Ovary (tissue), 9 donors: ENCODE data around the gene UNC13B. TPM values are rescaled to one million over a fixed set of nuclear protein-coding genes. Genes with fewer than 3 reads are reported as not detected.

ENCODE experiments used
- DNase-seq, 5 donors: peaks; one replicate each; pipeline ENCODE4 v3.0.0-alpha.2; 2019 to 2020
- H3K27ac ChIP-seq, 2 donors: fragments of 200-600 bp; one replicate each; pipeline versions ENCODE4 v1.5.1 to v1.8.0; 2019 to 2022
- H3K27me3 ChIP-seq: fragments of 200-600 bp; one replicate; pipeline ENCODE4 v1.8.0; 2022
- H3K36me3 ChIP-seq: fragments of 200-600 bp; sonication (generic); one replicate; pipeline ENCODE4 v1.5.1; 2019
- H3K4me1 ChIP-seq: one replicate; pipeline ENCODE4 v1.8.1; 2013; ENCODE audit warnings: mild to moderate bottlenecking, moderate library complexity; ENCODE audit not compliant: insufficient read depth
- H3K4me3 ChIP-seq: fragments of 200-600 bp; sonication (generic); one replicate; pipeline ENCODE4 v1.5.1; 2017
- H3K9me3 ChIP-seq, 2 donors: fragments of 200-600 bp in 1 of 2; sonication (generic) in 1 of 2; one replicate each; pipeline versions ENCODE4 v1.5.1 to v1.8.1; 2013 to 2019; ENCODE audit warnings: mild to moderate bottlenecking in 1 of 2, moderate library complexity in 1 of 2
- EP300 ChIP-seq: sonication (generic); formaldehyde crosslinking; IDR thresholded peaks from one replicate; pipeline ENCODE4 v1.6.1; 2017; ENCODE audit warnings: antibody characterized with exemption
- POLR2A ChIP-seq: fragments of 450-650 bp; IDR thresholded peaks from one replicate; pipeline ENCODE4 v1.6.1; 2017; ENCODE audit warnings: antibody characterized with exemption, mild to moderate bottlenecking, moderate library complexity
- WGBS, 3 donors: extraction: QIAGEN DNeasy Blood & Tissue Kit in 1 of 3; methylation state at CpG; one replicate each; pipeline versions ENCODE4 v1.1.5 to v1.1.7; 2013 to 2017; 5-methylcytosine and 5-hydroxymethylcytosine counted together
- intact Hi-C, 4 donors: fragments of 100-400 bp; cut with DNase I; formaldehyde crosslinking; loops; one replicate each; pipeline versions ENCODE4 v1.11.0 to v1.15.1; 2022 to 2023
- polyA plus RNA-seq, 2 donors: library from polyadenylated mRNA; stranded (reverse); fragments of 200-250 nt in 1 of 2; fragments of 350-450 nt in 1 of 2; fragmentation: Illumina TruSeq in 1 of 2; extraction: RNeasy Lipid Tissue Mini Kit (QIAGEN cat#74804) in 1 of 2; gene quantifications; one replicate each; pipeline ENCODE4 v1.2.3, GENCODE V29; 2013 to 2014
- total RNA-seq, 7 donors: library from RNA; depleted of rRNA in 2 of 7; stranded (reverse); fragments of >200 nt in 2 of 7; fragmentation: NEBNext Ultra II Directional in 3 of 7; extraction: Animal tissue kit (Norgen Biotek cat#: 25700) in 3 of 7; gene quantifications; one replicate each; pipeline versions ENCODE4 v1.1.0 to v1.2.4, GENCODE V29; 2016 to 2023
- TF ChIP-seq, protein P1 (sequence below), 3 donors: fragments of 450-650 bp in 2 of 3; fragments of 200-600 bp in 1 of 3; IDR thresholded peaks; one replicate each; pipeline versions ENCODE4 v1.5.1 to v1.8.0; 2016 to 2022; ENCODE audit warnings: antibody characterized with exemption in 3 of 3, mild to moderate bottlenecking in 1 of 3
- donor health status: DM: no; HTN: no; CAD: no; lungs with moderate emphysema.
- donor health status: DM: no; HTN: no; CAD: no.
- donor health status: Bipolar disorder and iron deficiency.
- donor health status: DM: yes; HTN: yes; CAD: no.
- donor health status: DM: no; HTN: no; CAD: no.
- donor health status: DM: yes; HTN: yes; CAD: no.

Gene UNC13B
- total and polyA plus RNA-seq, 9 donors, result 5.7 to 30.2 (median 16.6) TPM

DNA sequence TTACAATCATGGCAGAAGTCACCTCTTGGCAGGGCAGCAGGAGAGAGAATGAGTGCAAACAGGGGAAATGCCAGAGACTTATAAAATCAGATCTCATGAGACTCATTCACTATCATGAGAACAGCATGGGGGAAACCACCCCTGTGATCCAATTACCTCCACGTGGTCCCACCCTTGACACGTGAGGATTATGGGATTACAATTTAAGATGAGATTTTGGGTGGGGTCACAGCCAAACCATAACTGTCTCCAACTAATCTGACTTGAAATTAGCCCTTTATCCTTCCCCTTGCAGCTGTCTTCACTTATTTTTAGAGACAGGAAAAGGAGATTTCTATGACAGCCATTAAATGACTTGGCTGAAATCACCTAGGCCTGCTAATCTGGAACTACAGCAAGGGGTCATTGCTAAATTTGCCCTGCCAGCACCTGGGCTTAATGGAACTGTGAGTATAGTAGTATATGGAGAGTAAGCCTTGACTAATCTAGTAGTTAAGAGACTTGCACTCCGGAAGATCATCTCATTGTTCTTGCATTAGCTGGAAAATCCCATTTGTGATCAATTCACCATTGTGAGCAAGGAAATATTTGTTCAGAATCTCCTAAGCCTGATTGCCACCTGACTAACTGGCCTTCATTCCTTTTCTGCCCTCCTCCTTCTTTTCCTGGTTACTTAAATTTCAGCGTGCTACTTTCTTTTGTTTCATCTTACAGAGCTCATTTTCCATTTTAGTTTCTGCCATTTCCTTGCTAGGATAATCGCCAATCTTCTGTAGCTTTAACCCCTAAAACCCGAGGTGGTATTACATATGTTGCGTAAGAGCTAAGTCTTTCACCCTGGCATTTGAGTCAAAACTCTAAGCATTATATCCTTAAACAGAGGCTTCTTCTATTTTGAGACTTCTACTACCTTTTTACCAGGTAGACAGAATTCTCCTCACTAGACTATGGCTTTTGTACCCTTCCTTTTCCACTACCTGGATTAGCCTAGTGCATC, 262.8 kb downstream of the UNC13B start:
- WGBS, 3 donors, result 69 to 80% (median 73%) methylated on average over 7 of the region's 7 CpGs
- Histone ChIP-seq H3K27me3 (no peaks in the 10 kb centered on the region), H3K4me1 (no peaks in the 10 kb centered on the region), H3K27ac (no peak overlapping the region), H3K36me3 (no peaks in the 10 kb centered on the region), H3K4me3 (no peak overlapping the region), H3K9me3 (no peaks in the 10 kb centered on the region)
- TF ChIP-seq, protein P1, sequence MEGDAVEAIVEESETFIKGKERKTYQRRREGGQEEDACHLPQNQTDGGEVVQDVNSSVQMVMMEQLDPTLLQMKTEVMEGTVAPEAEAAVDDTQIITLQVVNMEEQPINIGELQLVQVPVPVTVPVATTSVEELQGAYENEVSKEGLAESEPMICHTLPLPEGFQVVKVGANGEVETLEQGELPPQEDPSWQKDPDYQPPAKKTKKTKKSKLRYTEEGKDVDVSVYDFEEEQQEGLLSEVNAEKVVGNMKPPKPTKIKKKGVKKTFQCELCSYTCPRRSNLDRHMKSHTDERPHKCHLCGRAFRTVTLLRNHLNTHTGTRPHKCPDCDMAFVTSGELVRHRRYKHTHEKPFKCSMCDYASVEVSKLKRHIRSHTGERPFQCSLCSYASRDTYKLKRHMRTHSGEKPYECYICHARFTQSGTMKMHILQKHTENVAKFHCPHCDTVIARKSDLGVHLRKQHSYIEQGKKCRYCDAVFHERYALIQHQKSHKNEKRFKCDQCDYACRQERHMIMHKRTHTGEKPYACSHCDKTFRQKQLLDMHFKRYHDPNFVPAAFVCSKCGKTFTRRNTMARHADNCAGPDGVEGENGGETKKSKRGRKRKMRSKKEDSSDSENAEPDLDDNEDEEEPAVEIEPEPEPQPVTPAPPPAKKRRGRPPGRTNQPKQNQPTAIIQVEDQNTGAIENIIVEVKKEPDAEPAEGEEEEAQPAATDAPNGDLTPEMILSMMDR (IDR thresholded peaks at IDR 0.05), result no peak
- TF ChIP-seq EP300, result no peak
- TF ChIP-seq POLR2A, result no peak
- intact Hi-C loops, result no loop called here
- no peak for DNase-seq

DNA sequence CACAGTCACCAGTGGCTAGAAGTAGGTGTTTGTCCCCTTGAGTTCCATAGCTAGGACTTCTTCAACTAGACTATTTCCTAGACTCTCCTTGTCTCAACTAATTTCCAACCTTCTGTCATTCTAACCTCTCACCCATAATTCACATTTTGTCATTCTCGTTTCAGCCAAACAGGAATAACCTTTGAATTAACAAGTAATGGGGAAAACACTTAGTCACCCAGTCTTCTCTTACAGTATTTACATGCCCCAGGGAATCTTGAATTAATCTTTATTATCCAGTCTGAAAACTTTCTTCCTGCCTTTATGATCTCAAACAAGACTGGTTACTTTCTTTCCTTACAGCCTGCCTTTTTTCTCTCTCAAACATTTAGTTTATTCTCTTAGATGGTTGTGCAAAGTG, 264.8 kb downstream of the UNC13B start:
- 49 to 54% (median 50%) methylated on average over 1 of the region's 1 CpG for WGBS, 3 donors
- no peak for DNase-seq

DNA sequence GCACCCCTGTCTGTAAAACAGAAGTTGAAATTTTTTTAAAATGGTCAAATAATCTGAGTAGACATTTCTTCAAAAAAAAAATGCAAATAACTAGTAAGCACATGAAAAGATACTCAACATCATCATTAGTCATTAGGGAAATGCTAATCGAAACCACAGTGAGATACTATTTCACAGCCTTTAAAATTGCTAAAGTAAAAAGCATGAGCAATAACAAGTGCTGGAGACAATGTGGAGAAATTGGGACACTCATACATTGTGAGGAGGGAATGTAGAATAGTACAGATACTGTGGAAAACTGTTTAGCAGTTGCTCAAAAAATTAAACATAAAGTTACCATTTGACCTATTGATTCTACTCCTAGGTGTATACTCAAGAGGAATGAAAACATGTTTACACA, 269.7 kb downstream of the UNC13B start:
- 77 to 97% (median 90%) methylated on average over 1 of the region's 1 CpG for WGBS, 3 donors
- Histone ChIP-seq H3K4me1 (no peaks in the 10 kb centered on the region), H3K27ac (no peak overlapping the region), H3K27me3 (no peaks in the 10 kb centered on the region), H3K36me3 (no peaks in the 10 kb centered on the region), H3K4me3 (no peak overlapping the region), H3K9me3 (no peaks in the 10 kb centered on the region)
- no peak for DNase-seq
- TF ChIP-seq EP300 (no peak), POLR2A (no peak)
- TF ChIP-seq, protein P1 (IDR thresholded peaks at IDR 0.05), result no peak
- intact Hi-C loops, result no loop called here

More for the DNA sequence above, 264.8 kb downstream of the UNC13B start:
- TF ChIP-seq EP300 (no peak), POLR2A (no peak)
- TF ChIP-seq, protein P1 (IDR thresholded peaks at IDR 0.05), result no peak
- Histone ChIP-seq H3K27me3 (no peaks in the 10 kb centered on the region), H3K4me3 (no peak overlapping the region), H3K27ac (no peak overlapping the region), H3K9me3 (no peaks in the 10 kb centered on the region), H3K36me3 (no peaks in the 10 kb centered on the region), H3K4me1 (no peaks in the 10 kb centered on the region)
- intact Hi-C loops, result no loop called here

DNA sequence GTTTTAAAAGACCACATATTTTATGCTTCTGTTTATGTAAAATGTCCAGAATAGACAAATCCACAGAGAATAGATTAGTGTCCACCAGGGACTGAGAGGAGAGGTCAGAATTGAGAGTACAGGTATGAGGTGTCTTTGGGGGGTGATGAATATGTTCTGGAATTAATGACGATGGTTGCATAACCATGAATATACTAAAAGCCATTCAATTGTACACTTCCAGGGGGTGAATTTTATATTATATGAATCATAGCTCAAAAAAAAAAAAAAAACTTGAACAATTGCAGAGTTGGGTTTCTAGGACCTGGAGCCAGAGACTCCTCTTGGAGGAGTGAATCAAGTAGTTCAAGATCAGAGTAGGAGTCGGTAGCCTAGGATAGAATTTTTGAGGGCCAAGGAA, 270.3 kb downstream of the UNC13B start:
- H3K27ac ChIP-seq, result no peak overlapping the region
- DNase-seq, result no peak
- WGBS, 3 donors, result 85 to 89% (median 85%) methylated on average over 2 of the region's 2 CpGs
- TF ChIP-seq EP300 (no peak), POLR2A (no peak)
- TF ChIP-seq, protein P1 (IDR thresholded peaks at IDR 0.05), result no peak
- intact Hi-C loops, result no loop called here
- H3K27me3 ChIP-seq, result no peaks in the 10 kb centered on the region
- no peaks in the 10 kb centered on the region for H3K9me3 ChIP-seq
- H3K4me1 ChIP-seq, result no peaks in the 10 kb centered on the region
- no peaks in the 10 kb centered on the region for H3K36me3 ChIP-seq
- H3K4me3 ChIP-seq, result no peak overlapping the region
